Erythroblast (primary cell): ENCODE data around the gene MRPS9.

Source experiments
- DNase-seq, 2 experiments: peaks; one replicate each; lab custom pipeline; 2025; lab: John Stamatoyannopoulos, UW
- GATA1 ChIP-seq: IDR thresholded peaks from 2 replicates; pipeline ENCODE4 v1.6.1; 2011; ENCODE audit warnings: low read depth, mild to moderate bottlenecking, control low read depth, low read length, moderate library complexity
- POLR2A ChIP-seq: IDR thresholded peaks from 2 replicates; pipeline ENCODE4 v1.6.1; 2011; ENCODE audit warnings: mild to moderate bottlenecking, low read length

The MRPS9 gene

GRCh38 chr2:105121434-105121833, 83.6 kb downstream of the MRPS9 start:
- no peak for DNase-seq
- TF ChIP-seq GATA1 (no peak), POLR2A (no peak)

GRCh38 chr2:105125428-105125827, 87.6 kb downstream of the MRPS9 start:
- DNase-seq = peak; percentile 32 to 39
- TF ChIP-seq POLR2A (no peak), GATA1 (no peak)

- DNase-seq = no peak
Measured at GRCh38 chr2:105125920-105126319, 88.1 kb downstream of the MRPS9 start.

GRCh38 chr2:105126336-105126735, 88.5 kb downstream of the MRPS9 start:
- no peak for DNase-seq
- TF ChIP-seq POLR2A = no peak
- no peak for TF ChIP-seq GATA1

More at GRCh38 chr2:105125920-105126319, 88.1 kb downstream of the MRPS9 start:
- TF ChIP-seq POLR2A (no peak), GATA1 (no peak)

GRCh38 chr2:105127289-105127915, 89.5 kb downstream of the MRPS9 start:
- no peak for DNase-seq
- TF ChIP-seq POLR2A = no peak
- no peak for TF ChIP-seq GATA1

- no peak for DNase-seq
- no peak for TF ChIP-seq POLR2A
- no peak for TF ChIP-seq GATA1
Measured at GRCh38 chr2:105129722-105130232, 91.9 kb downstream of the MRPS9 start.

- peak in 1 of 2 experiments; percentile 3 for DNase-seq
- TF ChIP-seq POLR2A = no peak
- TF ChIP-seq GATA1 = no peak
Measured at GRCh38 chr2:105130546-105130945, 92.7 kb downstream of the MRPS9 start.

GRCh38 chr2:105134081-105134480, 96.2 kb downstream of the MRPS9 start:
- no peak for DNase-seq
- TF ChIP-seq POLR2A (no peak), GATA1 (no peak)

GRCh38 chr2:105135436-105135835, 97.6 kb downstream of the MRPS9 start:
- TF ChIP-seq POLR2A (no peak), GATA1 (no peak)
- no peak for DNase-seq

GRCh38 chr2:105136394-105136793, 98.5 kb downstream of the MRPS9 start:
- no peak for TF ChIP-seq POLR2A
- no peak for TF ChIP-seq GATA1
- no peak for DNase-seq

GRCh38 chr2:105138643-105139042, 100.8 kb downstream of the MRPS9 start:
- TF ChIP-seq GATA1 = no peak
- no peak for TF ChIP-seq POLR2A
- DNase-seq = no peak

- no peak for DNase-seq
Measured at GRCh38 chr2:105139556-105140239, 101.8 kb downstream of the MRPS9 start.

GRCh38 chr2:105140240-105140568, 102.3 kb downstream of the MRPS9 start:
- DNase-seq = no peak
- TF ChIP-seq GATA1 (no peak), POLR2A (no peak)

More at GRCh38 chr2:105139556-105140239, 101.8 kb downstream of the MRPS9 start:
- no peak for TF ChIP-seq POLR2A
- TF ChIP-seq GATA1 = no peak

- no peak for TF ChIP-seq GATA1
- TF ChIP-seq POLR2A = no peak
- no peak for DNase-seq
Measured at GRCh38 chr2:105141099-105141614, 103.3 kb downstream of the MRPS9 start.
